Right cardiac atrium (tissue), 5 donors: Measurements from ENCODE around the gene FMN1. TPM values are rescaled to one million over a fixed set of nuclear protein-coding genes. Genes with fewer than 3 reads are reported as not detected.

Experiments used
- ATAC-seq, 2 donors: fragments of 200-7000 bp; cut with Tn5 transposase; one replicate each; pipeline versions ENCODE4 v1.8.0 to v1.9.1; 2020; ENCODE audit warnings: moderate library complexity in 2 of 2, mild to moderate bottlenecking in 1 of 2
- DNase-seq, 3 donors: peaks; one replicate each; pipeline ENCODE4 v3.0.0-alpha.2; 2020
- H3K27ac ChIP-seq: one replicate; pipeline ENCODE4 v1.5.1; 2013; ENCODE audit warnings: mild to moderate bottlenecking, low read length, control low read depth, moderate library complexity
- H3K27me3 ChIP-seq: one replicate; pipeline ENCODE4 v1.6.1; 2013; ENCODE audit not compliant: control insufficient read depth, insufficient read depth
- H3K4me1 ChIP-seq: one replicate; pipeline ENCODE4 v1.6.1; 2013; ENCODE audit warnings: low read length; ENCODE audit not compliant: control insufficient read depth, insufficient read depth
- H3K4me3 ChIP-seq: one replicate; pipeline ENCODE4 v1.5.1; 2013; ENCODE audit warnings: low read length, control low read depth
- H3K9me3 ChIP-seq: one replicate; pipeline ENCODE4 v1.6.1; 2013; ENCODE audit warnings: low read length; ENCODE audit not compliant: control insufficient read depth
- WGBS: extraction: QIAGEN DNeasy Blood & Tissue Kit; methylation state at CpG from one replicate; pipeline ENCODE4 v1.1.7; 2013; 5-methylcytosine and 5-hydroxymethylcytosine counted together
- intact Hi-C, 4 donors: fragments of 100-400 bp; cut with DNase I; formaldehyde crosslinking; loops; one replicate each; pipeline versions ENCODE4 v1.11.0 to v1.14.0; 2022 to 2023
- polyA plus RNA-seq: library from polyadenylated mRNA; stranded (reverse); fragments of 200-250 nt; gene quantifications from one replicate; pipeline ENCODE4 v1.2.3, GENCODE V29; 2013
- total RNA-seq, 4 donors: library from RNA; stranded (reverse); fragmentation: NEBNext Ultra II Directional; extraction: Animal tissue kit (Norgen Biotek cat#: 25700); gene quantifications; one replicate each; pipeline ENCODE4 v1.2.1, GENCODE V29; 2021
- donor health status: healthy with polysubstance abuse.
- donor health status: DM: no; HTN: yes; CAD: no.
- donor health status: DM: no; HTN: no; CAD: no.
- donor health status: DM: no; HTN: yes; CAD: no; lungs with severe emphysema.
- donor health status: DM: yes; HTN: yes; CAD: no.

FMN1 gene
- total and polyA plus RNA-seq, 5 donors, result 0.63 to 8.5 (median 3.5) TPM

DNA sequence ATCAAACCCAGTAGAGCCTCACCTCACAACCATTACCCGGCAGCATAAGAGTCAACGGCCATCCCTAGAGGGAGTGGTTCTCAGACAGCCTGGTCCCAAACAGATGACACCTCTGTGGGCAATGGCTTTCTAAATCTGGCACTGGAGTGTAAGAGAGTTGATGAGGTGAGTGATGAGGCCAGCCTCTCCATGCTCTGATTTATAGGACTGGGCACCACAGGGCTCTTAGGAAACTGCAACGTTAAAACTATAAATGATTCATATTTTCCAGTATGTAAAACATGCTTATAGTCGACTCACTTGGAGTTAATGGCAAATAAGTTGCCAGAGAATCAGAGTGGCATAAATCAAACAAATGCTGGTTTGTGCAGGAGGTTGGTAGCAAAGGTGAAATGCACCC is 289.0 kb downstream of the FMN1 start:
- H3K27me3 ChIP-seq, result no peaks in the 10 kb centered on the region
- H3K9me3 ChIP-seq, result no peaks in the 10 kb centered on the region
- DNase-seq (no peak), ATAC-seq (no peak)
- no peaks in the 10 kb centered on the region for H3K4me1 ChIP-seq
- intact Hi-C loops, result no loop called here
- H3K4me3 ChIP-seq, result no peak overlapping the region
- 83% methylated on average over 4 of the region's 4 CpGs for WGBS
- no peak overlapping the region for H3K27ac ChIP-seq

DNA sequence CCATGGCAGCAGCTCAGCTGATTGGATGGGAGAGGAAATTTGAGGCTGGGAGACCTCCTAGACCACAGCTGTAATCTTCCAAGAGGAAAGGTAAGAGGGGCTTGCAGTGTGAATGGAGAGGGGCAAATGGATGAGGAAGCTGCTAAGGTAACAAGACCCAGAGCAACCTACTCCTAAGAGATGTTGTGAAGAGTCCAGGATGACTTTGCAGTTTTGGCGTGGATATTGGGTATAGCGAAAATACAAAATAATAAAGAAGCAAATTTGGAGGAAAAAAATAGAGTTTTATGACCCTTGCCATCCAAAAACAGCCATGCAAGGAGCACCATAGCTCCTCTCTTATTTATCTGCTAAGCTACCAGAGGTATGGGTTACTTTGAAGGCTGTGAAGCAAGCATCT is 290.1 kb downstream of the FMN1 start:
- intact Hi-C loops, result no loop called here
- H3K4me3 ChIP-seq, result no peak overlapping the region
- no peaks in the 10 kb centered on the region for H3K4me1 ChIP-seq
- H3K27ac ChIP-seq, result no peak overlapping the region
- WGBS, result 85% methylated on average over 2 of the region's 2 CpGs
- no peak for DNase-seq
- H3K9me3 ChIP-seq, result no peaks in the 10 kb centered on the region
- H3K27me3 ChIP-seq, result no peaks in the 10 kb centered on the region
- no peak for ATAC-seq

DNA sequence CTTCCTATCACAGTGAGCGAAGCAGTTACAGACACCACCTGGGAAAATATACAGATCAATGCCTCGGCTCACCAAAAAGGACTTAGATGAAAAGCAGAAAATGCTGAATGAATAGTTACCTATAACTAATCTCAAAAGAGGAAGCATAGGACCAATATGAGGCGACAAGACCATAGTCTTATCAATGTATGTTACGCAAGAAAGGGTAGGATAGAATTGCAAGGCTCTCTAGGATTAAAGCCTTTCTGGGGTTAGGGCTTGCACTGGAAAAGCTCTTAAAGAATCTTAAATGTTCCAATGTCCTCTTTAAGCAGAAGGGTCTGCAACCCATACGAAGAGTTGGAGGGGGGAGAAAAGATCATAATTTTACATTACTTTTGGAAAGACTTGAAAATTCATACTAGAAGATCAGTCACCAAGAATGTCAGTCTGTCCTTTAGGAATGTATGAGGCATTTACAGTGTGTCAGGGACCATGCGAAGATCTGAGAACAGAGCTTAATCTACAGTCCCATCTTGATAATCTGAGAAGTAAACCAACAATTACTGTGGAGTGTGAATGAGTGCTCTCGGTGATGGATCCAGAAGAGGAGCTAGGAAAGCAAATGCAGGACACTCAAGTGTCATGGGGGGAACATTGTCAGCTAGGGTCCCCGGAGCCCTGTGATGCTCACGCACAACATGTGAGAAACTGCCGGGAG is 290.8 kb downstream of the FMN1 start:
- no peaks in the 10 kb centered on the region for H3K9me3 ChIP-seq
- no peak overlapping the region for H3K4me3 ChIP-seq
- DNase-seq (no peak), ATAC-seq (no peak)
- H3K27ac ChIP-seq, result no peak overlapping the region
- whole genome bisulfite sequencing, result 65% methylated on average over 10 of the region's 10 CpGs
- intact Hi-C loops, result no loop called here
- no peaks in the 10 kb centered on the region for H3K4me1 ChIP-seq
- H3K27me3 ChIP-seq, result no peaks in the 10 kb centered on the region

DNA sequence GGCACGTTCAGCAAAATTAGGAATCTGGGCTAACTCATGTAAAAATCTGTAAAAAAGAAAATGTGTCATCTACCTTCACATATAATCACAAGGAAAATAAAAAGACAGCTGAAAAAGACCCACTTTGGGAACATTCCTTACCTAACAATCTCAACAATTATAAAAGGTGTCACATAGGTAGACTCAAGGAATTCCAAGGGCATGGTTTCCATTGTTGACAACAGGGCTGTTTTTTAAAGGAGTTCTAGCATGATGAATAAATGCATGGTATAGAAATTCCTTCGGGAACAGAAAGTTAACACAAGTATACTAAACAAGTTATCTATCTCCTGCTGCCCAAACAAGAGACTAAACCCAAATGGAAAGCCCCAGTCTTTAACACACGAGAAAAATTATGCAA is 292.5 kb downstream of the FMN1 start:
- Histone ChIP-seq H3K27ac (no peak overlapping the region), H3K9me3 (no peaks in the 10 kb centered on the region), H3K4me3 (no peak overlapping the region), H3K4me1 (no peaks in the 10 kb centered on the region), H3K27me3 (no peaks in the 10 kb centered on the region)
- intact Hi-C loops, result no loop called here
- WGBS, result 59% methylated on average over 3 of the region's 3 CpGs
- DNase-seq, result no peak
- no peak for ATAC-seq

DNA sequence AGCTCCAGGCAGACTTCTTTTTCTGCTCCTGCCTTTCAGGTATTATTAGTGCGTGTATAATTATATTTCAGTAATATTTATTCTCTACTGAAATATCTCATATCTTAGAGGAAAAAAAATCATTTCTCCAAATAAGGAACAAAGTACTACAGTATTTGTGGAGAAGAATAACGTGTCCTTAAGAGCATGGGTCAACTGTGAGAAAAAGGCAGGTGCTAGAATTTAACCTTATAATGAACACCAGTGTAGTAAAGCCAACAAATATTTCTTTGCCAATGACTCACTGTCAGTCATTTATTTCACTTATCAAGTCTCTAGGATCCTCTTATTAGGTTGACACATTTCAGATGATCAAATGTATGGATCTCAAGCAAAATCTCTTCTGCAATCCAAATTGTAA is 293.3 kb downstream of the FMN1 start:
- DNase-seq, result no peak
- ATAC-seq, result no peak
- 56% methylated on average over 2 of the region's 2 CpGs for WGBS

DNA sequence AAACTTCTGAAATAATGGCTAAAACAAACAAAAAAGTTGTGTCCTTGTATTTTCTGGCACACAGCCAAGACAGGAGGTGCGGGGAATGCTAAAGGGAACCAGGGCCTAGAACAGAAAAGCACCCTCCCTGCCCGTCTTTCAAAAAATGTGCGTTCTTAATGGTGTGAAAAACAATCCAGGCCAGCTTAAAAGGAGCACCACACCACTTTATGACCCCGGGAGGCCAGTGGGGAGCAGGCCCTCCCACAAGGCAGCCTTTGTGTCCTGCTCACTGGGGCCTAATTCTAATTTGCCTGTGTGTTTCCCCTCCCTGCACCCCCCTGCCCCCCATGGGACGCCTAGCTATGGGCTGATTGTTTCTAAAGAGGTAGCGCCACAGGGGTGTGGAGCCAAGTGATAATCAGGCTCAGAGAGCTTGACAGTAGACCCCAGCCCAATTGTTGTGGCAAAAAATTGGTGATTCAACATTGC is 295.4 kb downstream of the FMN1 start:
- intact Hi-C loops, result no loop called here
- Histone ChIP-seq H3K4me1 (no peaks in the 10 kb centered on the region), H3K27me3 (no peaks in the 10 kb centered on the region), H3K9me3 (no peaks in the 10 kb centered on the region), H3K4me3 (no peak overlapping the region), H3K27ac (no peak overlapping the region)
- 45% methylated on average over 6 of the region's 6 CpGs for WGBS
- no peak for DNase-seq
- ATAC-seq, result no peak

More for the DNA sequence above, 293.3 kb downstream of the FMN1 start:
- Histone ChIP-seq H3K27ac (no peak overlapping the region), H3K4me3 (no peak overlapping the region), H3K4me1 (no peaks in the 10 kb centered on the region), H3K9me3 (no peaks in the 10 kb centered on the region), H3K27me3 (no peaks in the 10 kb centered on the region)
- intact Hi-C loops, result no loop called here

DNA sequence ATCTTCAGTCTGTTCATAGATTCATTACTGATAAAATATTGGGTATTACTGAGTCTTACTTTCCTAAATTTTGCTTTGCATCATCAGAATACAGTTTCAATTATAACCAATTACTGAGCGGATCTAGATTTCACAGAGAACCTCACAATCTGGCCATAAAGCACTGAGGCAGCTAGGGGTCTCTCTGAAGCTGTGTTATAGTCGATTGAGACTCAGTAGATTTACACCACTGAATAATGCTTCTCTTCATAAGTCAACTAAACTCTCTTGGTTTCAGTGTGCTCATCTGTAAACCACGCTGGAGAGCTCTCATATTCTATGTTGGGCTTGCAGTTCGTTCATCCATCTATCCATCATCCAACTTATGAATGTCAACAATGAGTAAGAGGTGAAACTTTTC is 296.1 kb downstream of the FMN1 start:
- DNase-seq, result no peak
- no peak for ATAC-seq
- Histone ChIP-seq H3K27ac (no peak overlapping the region), H3K9me3 (no peaks in the 10 kb centered on the region), H3K4me3 (no peak overlapping the region), H3K4me1 (no peaks in the 10 kb centered on the region), H3K27me3 (no peaks in the 10 kb centered on the region)
- WGBS, result 72% methylated on average over 4 of the region's 4 CpGs
- intact Hi-C loops, result no loop called here

DNA sequence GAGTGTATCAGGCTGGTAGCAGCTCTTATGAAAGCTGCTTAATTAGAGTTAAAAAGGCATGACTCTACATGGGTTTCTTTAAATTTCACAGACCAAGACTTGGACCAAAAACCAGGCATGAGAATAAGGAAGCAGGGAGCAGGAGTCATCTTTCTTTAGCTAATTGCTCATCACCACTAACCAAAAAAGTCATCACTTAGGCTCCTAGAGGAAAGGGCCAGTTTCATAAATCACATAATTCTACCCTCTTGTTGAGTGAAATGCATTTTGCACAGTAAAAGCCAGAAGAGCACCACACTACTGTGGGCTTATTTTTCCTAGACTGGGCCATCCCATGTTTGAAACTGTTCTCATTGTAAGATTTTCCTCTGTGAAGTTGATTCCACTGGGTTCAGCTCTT is 301.1 kb downstream of the FMN1 start:
- intact Hi-C loops, result no loop called here
- Histone ChIP-seq H3K27me3 (no peaks in the 10 kb centered on the region), H3K27ac (no peak overlapping the region), H3K4me3 (no peak overlapping the region), H3K4me1 (no peaks in the 10 kb centered on the region), H3K9me3 (no peaks in the 10 kb centered on the region)
- no peak for DNase-seq
- ATAC-seq, result no peak

DNA sequence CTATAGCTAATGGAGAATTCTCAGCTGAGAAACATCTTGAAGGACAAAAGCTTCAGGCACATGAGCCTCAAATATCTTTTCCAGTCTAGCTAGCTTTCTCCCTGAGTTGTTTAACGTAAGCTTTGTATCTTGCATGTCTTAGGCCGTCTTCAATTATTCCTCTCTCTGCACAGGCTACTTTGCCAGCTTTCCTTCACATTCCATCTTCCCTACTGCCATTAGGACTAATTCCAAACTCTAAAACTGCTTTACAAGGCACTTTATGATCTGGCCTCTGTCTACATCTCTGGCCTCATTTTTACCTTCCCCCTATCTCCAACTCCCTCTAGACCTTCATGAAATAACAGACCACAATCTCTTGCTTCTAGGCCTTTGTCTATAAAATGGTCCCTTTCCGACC is 305.3 kb downstream of the FMN1 start:
- Histone ChIP-seq H3K9me3 (no peaks in the 10 kb centered on the region), H3K27me3 (no peaks in the 10 kb centered on the region), H3K4me1 (no peaks in the 10 kb centered on the region), H3K4me3 (no peak overlapping the region), H3K27ac (no peak overlapping the region)
- intact Hi-C loops, result no loop called here
- 76% methylated on average over 3 of the region's 3 CpGs for WGBS
- DNase-seq, result no peak
- ATAC-seq, result no peak

DNA sequence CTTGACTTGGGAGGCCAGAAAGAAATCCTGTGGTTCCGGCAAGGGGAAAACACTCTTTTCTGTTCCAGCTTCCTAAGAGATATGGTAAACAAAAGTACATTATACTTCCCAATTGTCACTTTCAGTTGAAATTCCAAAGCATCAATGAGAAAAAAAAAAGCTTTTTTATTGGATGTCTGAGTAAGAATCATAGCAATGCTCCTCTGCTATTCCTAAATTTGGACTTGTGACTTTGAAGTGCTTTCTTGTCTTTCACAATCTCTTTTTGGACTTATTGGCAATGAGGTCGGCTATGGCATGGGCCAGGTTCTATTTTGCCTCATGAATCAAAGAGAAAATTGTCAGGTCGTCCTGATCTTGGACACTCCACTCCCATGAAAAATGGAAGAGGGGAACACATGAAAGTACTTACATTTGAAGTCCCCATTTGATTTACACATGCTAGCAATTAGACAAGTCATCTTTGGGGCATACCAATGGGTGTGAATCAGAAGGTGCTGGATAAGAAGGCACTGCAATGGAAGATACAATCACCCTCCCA is 306.2 kb downstream of the FMN1 start:
- ATAC-seq, result no peak
- DNase-seq, result no peak
- no peak overlapping the region for H3K4me3 ChIP-seq
- H3K9me3 ChIP-seq, result no peaks in the 10 kb centered on the region
- H3K27me3 ChIP-seq, result no peaks in the 10 kb centered on the region
- WGBS, result 84% methylated on average over 3 of the region's 3 CpGs
- H3K4me1 ChIP-seq, result no peaks in the 10 kb centered on the region
- no peak overlapping the region for H3K27ac ChIP-seq
- intact Hi-C loops, result no loop called here

DNA sequence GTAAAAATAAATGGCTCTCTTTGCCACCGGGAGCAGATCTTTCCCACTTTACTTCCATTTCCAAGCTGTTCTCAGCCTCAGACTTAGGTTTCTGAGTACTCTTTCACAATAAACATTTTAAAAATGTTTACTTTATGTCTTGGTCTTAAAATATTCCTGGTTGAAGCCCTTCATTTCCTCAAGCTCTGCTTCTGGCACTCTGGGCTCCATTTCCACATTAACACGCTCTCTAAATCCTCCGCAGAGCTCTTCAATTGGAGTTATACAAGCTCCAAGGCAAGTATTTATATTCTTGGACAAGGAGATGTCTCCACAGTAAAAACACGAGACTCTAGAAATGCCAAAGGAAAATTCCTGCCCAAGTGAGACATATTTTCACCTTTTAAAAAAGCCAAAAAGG is 307.4 kb downstream of the FMN1 start:
- WGBS, result 86% methylated on average over 4 of the region's 4 CpGs
- DNase-seq, result no peak
- H3K4me1 ChIP-seq, result no peaks in the 10 kb centered on the region
- H3K27me3 ChIP-seq, result no peaks in the 10 kb centered on the region
- no peak overlapping the region for H3K27ac ChIP-seq
- ATAC-seq, result no peak
- intact Hi-C loops, result no loop called here
- H3K4me3 ChIP-seq, result no peak overlapping the region
- no peaks in the 10 kb centered on the region for H3K9me3 ChIP-seq

DNA sequence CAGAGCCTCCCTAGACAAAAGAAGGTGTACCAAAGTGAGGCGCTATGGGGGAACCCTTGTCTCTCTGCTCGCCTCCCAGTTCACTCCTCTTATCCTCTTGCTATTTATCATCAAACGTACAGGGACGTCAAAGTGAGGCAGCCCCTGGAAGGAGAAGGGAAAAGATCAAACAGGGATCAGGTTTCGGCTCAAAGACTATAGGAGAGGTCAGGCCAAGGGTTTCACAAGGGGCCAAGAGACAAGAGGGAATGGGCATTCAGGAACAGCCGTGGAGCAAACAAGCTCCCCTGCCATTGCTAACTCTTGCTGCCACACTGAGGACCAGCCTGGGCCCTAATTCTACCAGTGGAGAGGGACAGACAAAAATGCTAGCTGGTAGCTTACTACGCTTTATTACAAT is 308.1 kb downstream of the FMN1 start:
- H3K27me3 ChIP-seq, result no peaks in the 10 kb centered on the region
- no peak for ATAC-seq
- WGBS, result 76% methylated on average over 7 of the region's 7 CpGs
- intact Hi-C loops, result no loop called here
- no peak overlapping the region for H3K27ac ChIP-seq
- H3K4me3 ChIP-seq, result no peak overlapping the region
- H3K4me1 ChIP-seq, result no peaks in the 10 kb centered on the region
- H3K9me3 ChIP-seq, result no peaks in the 10 kb centered on the region
- DNase-seq, result no peak
